Muscle layer of duodenum (tissue), 2 donors: ENCODE measurements around the gene MRPL18.

Experiments used
- H3K27ac ChIP-seq: one replicate; pipeline ENCODE4 v1.7.0; 2013; ENCODE audit warnings: mild to moderate bottlenecking, low read length
- H3K27me3 ChIP-seq: one replicate; pipeline ENCODE4 v1.7.0; 2013; ENCODE audit warnings: low read depth, mild to moderate bottlenecking, control low read depth, low read length
- H3K36me3 ChIP-seq, 2 donors: one replicate each; pipeline ENCODE4 v1.7.0; 2013; ENCODE audit warnings: low read length in 2 of 2, control low read depth in 1 of 2, mild to moderate bottlenecking in 1 of 2; ENCODE audit not compliant: insufficient read depth in 2 of 2, control insufficient read depth in 1 of 2
- H3K4me1 ChIP-seq, 2 donors: one replicate each; pipeline ENCODE4 v1.7.0; 2013; ENCODE audit warnings: low read length in 2 of 2, mild to moderate bottlenecking in 2 of 2, control low read depth in 1 of 2, moderate library complexity in 1 of 2; ENCODE audit not compliant: insufficient read depth in 2 of 2, control insufficient read depth in 1 of 2
- H3K4me3 ChIP-seq, 2 donors: one replicate each; pipeline ENCODE4 v1.7.0; 2013; ENCODE audit warnings: low read length in 2 of 2, low read depth in 1 of 2, mild to moderate bottlenecking in 1 of 2
- H3K9me3 ChIP-seq, 2 donors: one replicate each; pipeline ENCODE4 v1.7.0; 2013; ENCODE audit warnings: low read length in 2 of 2, control low read depth in 1 of 2, mild to moderate bottlenecking in 1 of 2; ENCODE audit not compliant: control insufficient read depth in 1 of 2
- donor health status: healthy.

The MRPL18 gene

DNA sequence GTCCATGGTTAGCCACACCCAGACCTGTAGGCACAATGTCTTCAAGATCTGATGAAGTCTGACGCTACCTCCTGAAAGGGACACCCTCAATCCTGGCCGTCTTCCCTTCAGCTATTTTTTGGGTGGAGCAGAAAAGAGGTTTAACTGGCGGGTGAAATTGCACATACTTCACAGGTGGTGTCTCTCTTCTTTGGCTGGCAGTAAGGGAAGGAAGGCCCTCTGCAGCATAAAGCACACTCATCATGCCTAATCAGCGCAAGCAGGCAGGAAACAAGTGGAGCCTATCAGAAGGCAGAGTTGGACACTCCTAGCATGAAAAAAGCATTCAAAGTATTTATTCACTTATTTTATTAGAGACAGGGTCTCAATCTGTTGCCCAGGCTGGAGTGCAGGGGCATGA is 42.7 kb downstream of the MRPL18 start:
- no peaks in the 10 kb centered on the region for H3K36me3 ChIP-seq
- H3K4me3 ChIP-seq: no peak overlapping the region
- H3K4me1 ChIP-seq: no peaks in the 10 kb centered on the region
- no peaks in the 10 kb centered on the region for H3K9me3 ChIP-seq
- H3K27ac ChIP-seq: no peak overlapping the region
- H3K27me3 ChIP-seq: no peaks in the 10 kb centered on the region

DNA sequence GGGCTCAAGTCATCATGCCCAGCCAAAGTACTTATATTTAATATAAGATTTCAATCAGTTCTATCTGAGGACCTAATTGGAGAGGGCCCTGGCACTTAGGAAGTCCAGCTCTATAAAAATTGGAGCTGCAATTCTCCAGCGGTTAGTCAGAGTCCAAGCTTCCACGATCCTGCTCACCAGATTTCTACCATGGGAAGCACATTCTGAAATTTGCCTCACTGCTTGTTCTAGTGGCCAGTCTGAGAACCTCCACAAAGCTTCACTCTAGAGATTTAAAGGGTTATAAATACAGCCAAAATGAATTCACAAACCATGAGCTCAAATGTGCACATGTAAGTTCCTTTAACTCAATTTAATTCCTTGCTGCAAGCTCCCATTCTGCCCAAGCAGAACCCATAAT is 43.3 kb downstream of the MRPL18 start:
- Histone ChIP-seq H3K27me3 (no peaks in the 10 kb centered on the region), H3K4me3 (no peak overlapping the region), H3K36me3 (no peaks in the 10 kb centered on the region), H3K27ac (no peak overlapping the region), H3K9me3 (no peaks in the 10 kb centered on the region), H3K4me1 (no peaks in the 10 kb centered on the region)

DNA sequence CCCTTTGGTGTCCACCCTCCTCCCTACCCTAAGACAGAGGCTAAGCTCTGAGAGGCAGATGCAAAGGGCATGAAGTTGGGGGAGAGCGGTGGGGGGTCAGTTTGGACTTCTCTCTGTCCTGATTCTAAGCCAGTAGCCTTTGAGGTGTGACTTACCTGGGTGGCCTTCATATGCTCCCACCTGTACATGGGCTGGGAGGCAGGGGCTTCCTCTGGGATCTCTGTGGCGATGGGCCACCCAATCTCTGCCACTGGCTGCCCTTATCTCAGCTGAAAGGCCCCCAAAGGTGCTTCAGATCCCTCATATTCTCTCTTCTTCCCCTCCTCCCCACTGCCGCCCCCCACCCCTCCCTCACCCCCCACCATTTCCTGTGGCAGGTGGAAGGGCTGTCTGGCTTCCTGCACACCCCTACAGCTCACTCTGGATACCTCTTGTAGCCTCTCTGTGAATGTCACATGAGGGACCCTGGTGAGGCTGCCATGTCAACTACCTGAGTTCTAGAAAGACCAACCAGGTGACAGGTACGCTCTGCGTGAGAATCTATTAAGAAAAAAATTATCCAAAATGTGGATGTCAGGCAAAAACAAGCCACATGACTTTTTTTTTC is 43.8 kb downstream of the MRPL18 start:
- Histone ChIP-seq H3K4me1 (no peaks in the 10 kb centered on the region), H3K27me3 (no peaks in the 10 kb centered on the region), H3K27ac (no peak overlapping the region), H3K36me3 (no peaks in the 10 kb centered on the region), H3K9me3 (no peaks in the 10 kb centered on the region), H3K4me3 (no peak overlapping the region)

DNA sequence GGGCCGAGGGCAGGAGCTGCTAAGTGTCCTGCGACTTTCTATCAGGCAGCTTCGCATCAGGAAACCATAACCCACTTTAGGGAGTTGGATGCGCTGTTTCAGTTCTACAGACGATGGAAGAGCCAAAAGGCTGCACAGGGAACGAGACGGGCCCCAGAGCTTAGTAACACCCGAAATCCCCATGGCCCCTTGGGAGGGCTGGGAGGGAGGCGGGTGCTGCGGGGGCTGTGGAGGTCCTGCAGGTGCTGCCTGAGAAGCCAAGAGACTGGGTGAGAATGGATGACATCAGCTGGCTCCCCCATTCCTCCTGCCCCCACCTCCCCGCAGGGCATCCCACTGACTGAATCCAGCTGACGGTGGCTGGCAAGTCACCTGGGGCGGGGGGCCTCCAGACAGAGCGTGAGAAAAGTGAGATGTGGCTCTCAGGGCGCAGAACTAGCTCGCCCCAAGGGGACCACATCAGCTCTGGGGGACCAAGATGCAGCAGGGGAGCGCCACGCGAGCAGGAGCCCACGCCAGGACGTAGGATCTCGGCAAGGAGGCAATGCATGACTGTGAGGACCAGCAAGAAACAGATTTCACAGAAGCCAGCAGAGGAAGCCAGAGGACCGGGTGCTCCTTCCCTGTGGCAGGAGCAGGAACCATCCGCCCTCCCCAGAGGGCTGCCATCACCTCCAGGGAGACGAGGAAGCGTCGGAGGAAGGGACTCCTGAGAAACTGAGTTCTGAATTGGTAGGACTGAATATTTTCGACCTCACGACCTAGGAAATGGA is 46.6 kb downstream of the MRPL18 start:
- no peaks in the 10 kb centered on the region for H3K36me3 ChIP-seq
- no peak overlapping the region for H3K4me3 ChIP-seq
- H3K27ac ChIP-seq: no peak overlapping the region
- no peaks in the 10 kb centered on the region for H3K9me3 ChIP-seq
- H3K4me1 ChIP-seq: no peaks in the 10 kb centered on the region
- no peaks in the 10 kb centered on the region for H3K27me3 ChIP-seq

DNA sequence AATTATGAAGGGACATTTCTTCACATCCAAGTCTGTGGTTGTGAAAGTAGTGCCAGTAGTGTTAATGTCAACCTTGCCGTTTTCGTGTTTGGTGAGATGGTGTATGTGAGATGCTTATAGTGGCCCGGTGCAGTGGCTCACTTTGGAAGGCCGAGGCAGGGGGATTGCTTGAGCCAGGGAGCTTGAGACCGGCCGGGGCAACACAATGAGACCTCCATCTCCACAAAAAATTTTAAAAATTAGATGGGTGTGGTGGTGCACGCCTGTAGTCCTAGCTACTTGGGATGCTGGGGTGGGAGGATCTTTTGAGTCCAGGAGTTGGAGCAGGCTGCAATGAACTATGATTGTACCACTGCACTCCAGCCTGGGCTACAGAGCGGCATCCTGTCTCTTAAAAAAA is 47.2 kb downstream of the MRPL18 start:
- Histone ChIP-seq H3K4me3 (no peak overlapping the region), H3K27ac (no peak overlapping the region), H3K27me3 (no peaks in the 10 kb centered on the region), H3K4me1 (no peaks in the 10 kb centered on the region), H3K9me3 (no peaks in the 10 kb centered on the region), H3K36me3 (no peaks in the 10 kb centered on the region)

DNA sequence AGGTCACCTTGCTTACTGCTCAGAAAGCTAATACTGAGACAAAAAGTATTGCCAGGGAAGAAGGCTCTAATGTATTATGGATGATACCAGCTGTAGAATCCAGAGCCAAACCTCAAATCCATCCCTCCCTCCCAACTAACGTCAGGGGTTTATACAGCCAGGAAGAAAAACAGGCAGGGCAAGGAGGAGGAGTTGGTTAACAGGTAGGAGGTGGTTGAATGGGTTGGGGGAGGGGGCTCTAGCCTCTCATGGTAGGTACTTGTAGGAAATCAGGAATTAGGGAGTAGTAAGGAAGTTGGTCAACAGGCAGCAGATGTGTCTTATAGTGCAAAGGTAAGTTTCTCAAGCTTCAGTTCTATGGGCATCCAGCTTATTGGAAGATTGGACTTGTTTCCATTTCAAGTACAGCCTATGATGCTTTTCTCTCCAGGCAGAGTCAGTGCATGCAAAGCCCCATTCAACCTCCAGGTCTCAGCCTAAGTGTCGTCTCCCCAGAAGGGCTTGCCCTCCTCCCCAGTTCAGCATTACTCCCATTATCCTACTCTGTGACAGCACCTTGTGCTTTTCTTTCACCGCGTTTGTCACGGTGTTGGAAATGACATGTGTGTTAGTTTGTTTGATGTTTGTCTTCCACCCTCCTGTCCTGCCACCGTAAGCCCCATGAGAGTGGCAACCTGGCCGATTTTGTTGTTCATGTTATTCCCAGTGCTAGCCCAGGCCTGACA is 47.9 kb downstream of the MRPL18 start:
- Histone ChIP-seq H3K27me3 (no peaks in the 10 kb centered on the region), H3K4me1 (no peaks in the 10 kb centered on the region), H3K36me3 (no peaks in the 10 kb centered on the region), H3K9me3 (no peaks in the 10 kb centered on the region), H3K27ac (no peak overlapping the region), H3K4me3 (no peak overlapping the region)

DNA sequence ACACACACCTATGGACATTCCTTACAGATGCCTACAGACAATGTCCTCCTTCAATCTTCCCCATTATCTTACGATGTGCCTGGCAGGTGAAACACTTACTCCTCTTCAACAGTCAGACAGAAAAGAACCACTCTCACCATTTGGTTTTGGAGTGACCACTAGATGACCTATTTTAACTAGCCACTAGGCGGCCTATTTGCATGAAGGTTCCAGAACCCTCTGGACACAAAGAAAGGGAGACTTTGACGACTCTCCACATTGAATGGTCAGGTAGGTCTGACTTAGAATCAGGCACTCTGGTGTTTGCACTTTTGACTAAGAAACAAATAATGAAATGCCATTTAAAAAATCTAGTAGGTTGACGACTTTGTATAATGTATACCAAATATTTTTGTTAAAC is 51.8 kb downstream of the MRPL18 start:
- no peaks in the 10 kb centered on the region for H3K4me1 ChIP-seq
- H3K36me3 ChIP-seq: no peaks in the 10 kb centered on the region
- H3K4me3 ChIP-seq: no peak overlapping the region
- H3K9me3 ChIP-seq: no peaks in the 10 kb centered on the region
- no peak overlapping the region for H3K27ac ChIP-seq
- H3K27me3 ChIP-seq: no peaks in the 10 kb centered on the region

DNA sequence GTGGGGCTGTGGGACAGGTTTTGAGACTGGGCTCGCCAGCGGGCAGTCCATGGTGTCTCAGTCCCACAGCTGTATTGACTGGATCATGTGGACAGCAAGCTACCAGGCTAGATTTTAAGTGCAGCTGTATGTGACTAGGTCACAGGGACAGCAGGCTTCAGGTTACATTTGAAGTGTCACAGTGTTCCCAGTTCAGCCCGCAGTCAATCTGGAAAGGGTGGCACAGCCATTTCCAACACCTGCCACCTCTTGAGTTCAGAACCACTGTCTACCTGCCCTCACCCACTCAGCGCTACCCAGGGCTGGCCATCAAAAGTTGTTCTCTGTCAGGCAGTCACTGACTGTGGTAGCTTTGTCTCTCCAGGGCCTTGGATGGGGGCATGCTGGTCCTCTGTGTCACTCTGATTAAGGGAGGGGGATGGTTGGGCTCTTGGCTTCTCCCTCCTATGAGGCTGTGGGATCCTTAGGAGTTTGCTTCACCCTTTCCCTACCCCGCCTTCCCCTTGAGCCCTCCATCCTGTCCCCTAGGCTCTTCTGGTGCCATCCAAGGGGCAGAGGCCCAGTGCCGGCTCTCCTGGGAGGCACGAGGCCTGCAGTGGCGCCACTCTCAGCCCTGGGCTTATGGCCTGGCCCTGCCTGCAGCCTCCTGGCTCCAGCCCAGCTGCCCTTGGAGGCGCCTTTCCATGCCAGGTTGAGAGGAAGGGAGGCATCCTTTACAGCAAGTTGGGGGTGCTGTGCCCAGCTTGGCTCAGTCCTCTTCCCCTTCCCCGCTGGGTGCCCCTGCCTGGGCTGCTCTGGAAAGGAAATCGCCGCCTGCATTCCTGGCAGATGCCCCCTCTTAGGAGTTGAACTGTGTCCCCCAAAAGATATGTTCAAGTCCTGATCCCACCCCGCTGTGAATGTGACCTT is 54.7 kb downstream of the MRPL18 start:
- no peaks in the 10 kb centered on the region for H3K4me1 ChIP-seq
- no peaks in the 10 kb centered on the region for H3K9me3 ChIP-seq
- H3K27ac ChIP-seq: no peak overlapping the region
- no peaks in the 10 kb centered on the region for H3K27me3 ChIP-seq
- no peak overlapping the region for H3K4me3 ChIP-seq
- no peaks in the 10 kb centered on the region for H3K36me3 ChIP-seq
